HG03354 (cell line): ENCODE results near the gene EDEM3.
A peak's percentile ranks its signal among the peaks of the same experiment; 100 is the strongest.

Experiments used
- ATAC-seq: cut with Tn5 transposase; IDR thresholded peaks from one replicate; pipeline ENCODE4 v1.9.1; 2021; ENCODE audit warnings: mild to moderate bottlenecking; ENCODE audit not compliant: unreplicated experiment, poor library complexity, severe bottlenecking

The EDEM3 gene

DNA sequence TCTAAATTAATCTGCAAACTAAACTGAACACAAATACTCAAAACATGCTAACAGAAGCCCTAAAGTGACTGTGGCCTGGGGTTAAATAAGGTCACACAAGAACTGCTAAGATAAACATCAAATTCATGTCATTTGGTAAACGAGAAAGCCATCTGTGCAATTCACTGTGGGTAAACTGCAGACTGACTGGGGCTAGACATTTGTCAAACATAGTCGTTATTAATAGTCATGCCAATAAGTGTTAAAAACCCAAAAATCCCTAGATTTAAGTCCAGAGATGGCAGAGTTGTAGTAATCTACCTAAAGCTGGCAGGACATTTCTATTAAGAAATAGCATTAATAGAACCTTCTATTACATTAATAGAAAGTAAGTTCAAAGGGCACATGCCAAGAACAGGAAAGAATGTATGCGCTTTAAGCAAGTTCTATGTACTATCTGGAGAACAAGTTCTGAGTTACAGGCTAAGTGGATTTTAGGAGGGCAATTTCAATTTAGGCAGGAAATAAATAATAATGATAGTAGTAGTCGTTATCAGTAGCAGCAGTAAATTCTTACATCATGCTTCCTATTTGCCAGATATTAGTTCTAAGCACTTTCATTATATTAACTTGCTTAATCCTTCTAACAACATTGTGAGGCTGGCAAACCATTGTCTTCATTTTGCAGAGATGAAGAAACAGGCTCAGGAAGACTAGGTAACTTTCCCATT lies 8.6 kb downstream of the EDEM3 start:
- ATAC-seq = no peak

DNA sequence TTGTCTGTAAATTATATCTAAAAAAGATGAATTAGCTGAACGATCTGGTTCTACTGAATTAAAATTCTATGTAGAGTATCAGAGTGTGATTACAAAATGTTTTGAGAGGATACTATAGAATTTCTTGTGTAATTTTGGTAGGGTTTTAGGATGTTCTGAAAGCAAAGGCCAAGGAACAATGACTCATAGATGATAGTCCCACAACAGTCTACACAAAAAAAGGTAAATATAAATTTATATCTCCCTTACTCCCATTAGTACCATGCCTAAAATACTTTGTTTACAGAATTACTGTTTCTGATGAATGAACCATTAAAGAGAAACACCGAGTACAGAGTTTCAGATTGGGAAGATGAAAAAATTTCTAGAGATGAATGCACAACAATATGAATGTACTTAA lies 9.5 kb downstream of the EDEM3 start:
- ATAC-seq = no peak

DNA sequence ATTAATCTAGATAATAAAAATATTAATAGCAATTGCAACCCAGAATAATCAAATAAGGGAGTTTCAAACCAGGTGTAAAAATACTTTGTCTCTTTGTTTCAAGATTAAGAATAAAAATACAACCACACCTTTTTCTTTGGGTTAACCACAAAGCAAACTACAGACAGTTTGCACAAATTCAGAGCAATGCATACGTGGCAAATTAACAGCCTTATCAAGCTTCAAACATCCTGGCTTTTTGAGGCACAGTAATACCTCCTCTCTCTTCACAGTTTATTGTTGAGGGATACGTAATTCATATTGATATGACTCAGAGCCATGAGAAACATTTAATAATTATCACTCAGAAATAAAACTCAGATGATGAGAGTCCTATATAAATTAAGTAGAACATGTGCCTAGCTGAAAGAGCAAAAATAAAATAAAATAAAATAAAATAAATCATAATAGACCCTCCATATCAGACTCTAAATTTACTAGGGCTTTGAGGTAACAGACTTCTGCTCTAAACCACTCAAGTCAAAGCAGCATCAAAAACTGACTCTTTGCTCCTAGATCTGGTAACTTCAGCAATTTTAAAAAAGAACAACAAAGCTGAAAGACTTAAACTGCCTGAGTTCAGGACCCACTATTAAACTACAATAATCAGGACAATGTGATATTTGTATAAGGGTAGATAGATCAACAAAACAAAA lies 11.4 kb downstream of the EDEM3 start:
- ATAC-seq = peak; percentile 44

DNA sequence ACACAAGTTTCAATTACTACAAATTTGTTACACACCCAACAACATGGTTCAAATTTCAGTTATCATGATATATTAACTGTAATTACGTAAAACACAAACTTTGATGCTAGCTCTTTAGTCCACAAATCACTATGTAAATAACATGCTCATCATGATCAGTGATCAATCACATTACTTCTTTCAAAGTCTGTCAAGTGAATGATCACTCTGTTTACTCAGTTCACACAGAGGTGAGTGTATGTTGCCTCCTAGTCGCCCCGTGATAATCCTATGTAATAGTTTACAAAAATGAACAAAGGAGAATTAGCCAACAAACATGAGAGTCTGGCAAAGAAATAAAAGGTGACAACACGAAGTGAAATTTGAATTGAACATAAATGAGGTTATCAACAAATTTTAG lies 14.3 kb downstream of the EDEM3 start:
- ATAC-seq = no peak

DNA sequence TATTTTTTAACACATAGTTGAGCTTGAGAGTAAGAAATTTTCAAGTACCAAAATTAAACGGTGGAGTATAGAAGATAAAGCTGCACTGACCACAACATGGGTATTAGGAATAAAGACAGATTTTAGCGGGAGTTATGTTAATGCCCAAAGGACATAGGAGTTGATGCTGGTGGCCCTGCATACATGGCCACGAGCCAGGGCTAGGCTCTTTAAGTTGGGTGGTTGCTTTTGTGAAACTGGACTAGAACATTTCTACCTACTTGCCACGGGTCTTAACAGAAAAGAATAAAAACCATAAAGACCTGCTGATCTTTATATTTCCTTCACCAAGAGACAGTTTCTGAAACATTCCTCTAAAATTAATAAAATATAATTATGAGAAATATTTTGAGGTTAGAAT lies 14.9 kb downstream of the EDEM3 start:
- no peak for ATAC-seq

DNA sequence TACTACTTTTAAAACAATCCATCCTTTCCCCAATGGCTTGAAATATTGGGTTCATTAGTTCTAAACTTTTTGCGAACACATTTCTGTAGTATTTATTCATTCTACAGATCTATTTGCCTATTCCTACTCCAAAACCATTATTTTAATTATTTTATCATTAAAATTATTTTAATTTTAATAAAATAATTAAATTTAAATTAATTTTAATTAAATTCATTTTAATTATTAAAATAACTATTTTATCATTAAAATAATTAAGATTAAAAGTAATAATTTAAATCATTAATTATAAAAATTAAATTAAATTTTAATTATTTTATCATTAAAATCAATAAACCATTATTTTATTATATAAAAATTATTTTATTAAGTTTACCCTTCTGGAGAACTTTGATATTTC lies 15.6 kb downstream of the EDEM3 start:
- no peak for ATAC-seq

DNA sequence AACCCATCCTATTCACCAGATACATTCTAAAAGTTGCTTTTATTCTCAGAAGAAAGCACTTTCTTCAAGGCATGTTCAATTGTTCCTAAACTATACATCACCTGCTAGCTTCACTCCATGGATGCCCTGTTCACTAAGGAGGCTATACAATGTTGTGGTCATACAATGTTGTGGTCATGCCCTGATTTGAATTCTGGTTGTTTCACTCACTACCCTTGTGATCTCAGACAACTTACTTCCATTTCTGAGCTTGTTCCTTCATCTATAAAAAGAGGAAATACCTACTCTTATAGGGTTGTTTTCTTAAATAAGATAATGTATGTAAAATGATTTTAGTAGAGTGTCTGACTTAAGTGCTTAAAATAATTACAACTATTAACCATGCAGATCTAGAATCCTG lies 19.7 kb downstream of the EDEM3 start:
- peak; percentile 81 for ATAC-seq

DNA sequence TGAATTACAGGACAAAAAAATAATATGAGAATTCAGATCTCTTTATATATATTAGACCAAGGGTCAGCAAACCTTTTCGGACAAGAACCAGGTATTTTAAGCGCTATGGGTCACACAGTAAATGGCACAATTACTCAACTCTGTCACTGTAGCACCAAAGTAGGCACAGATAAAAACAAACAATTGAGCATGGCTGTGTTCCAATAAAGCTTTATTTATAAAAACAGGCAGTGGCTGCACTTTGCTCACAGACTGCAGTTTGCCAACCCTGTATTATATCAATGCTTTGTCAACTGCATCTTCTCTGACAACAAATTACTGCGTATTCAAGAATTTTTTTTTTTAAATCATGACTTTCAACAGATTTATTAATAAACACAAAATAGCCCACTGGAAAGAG lies 29.8 kb downstream of the EDEM3 start:
- no peak for ATAC-seq

DNA sequence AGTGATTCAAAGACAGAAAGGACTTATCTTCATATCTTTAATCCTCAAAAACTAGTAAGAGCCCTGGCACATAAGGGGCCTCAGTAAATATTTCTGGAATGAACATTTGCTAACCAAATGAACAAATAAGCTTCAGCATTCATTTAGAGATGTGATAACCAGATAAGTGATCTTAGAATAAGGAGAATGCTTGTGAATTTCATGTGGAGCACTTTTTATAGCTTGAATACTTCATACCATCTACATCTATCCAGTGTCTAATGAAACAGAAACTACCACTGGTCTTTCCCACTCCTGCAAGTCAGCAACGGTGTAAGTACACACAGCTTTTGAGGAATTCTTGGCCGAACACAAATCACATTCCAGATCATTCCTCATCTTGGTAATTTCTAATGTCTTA lies 38.5 kb downstream of the EDEM3 start:
- no peak for ATAC-seq

DNA sequence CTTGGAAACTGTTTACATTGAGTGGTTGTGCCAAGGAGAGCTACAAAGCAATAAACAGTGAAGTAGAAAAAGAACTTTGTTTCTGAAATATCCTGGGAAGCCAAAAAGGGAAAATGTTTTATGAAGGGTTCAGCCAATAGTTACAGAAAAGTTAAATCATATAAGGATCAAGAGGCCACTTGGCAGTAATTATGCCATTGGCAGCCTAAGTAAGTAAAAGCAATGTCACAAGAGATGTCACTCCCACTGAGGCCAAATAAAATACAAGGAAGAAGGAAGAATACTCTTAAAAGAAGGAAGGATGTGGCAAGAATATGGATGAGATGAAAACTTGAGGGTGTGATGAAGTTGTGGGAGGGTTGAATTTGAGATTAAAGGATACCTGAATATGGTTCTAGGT lies 45.2 kb downstream of the EDEM3 start:
- ATAC-seq = no peak

DNA sequence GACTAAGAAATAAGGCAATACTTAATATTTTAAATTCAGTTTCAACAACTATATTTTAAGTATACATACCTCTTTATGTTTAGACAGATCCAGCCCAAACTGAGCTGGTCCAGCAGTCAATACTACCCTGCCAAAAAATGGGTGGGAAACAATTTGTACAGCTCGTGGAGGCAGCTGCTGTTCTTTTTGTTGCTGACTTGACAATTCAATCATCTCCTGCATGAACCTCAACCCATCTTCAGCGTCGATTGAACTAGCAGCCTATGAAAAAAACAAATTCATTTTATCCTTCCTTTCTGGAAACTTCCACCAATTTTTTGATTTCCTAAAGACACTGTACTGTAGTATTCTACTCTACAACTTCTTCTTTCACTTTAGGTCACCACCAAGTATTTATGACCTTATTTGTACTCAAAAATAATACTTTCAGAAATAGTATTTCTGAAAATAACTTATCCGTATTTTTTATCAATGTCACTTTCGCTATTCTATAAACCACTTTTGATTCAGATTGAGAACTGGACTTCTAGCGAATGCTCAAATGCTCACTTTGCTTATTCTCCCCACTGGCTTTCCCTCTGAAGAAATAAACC lies 46.5 kb downstream of the EDEM3 start:
- ATAC-seq = no peak

DNA sequence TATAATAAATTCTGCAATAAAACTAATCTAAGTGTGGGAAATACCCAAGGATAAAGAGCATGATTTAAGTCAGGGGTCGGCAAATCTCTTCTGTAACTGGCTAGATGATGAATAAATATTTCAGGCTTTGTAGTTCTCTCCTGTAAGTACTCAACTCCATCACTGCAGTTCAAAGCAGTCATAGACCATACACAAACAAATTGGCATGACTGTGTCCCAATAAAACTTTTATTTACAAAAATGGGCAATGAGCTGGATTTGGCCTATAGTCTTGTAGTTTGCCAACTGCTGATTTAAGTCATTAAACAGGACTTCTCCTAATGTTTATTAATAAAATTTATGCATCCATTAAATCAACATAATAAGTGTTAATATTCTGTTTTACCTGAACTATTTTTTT lies 49.4 kb downstream of the EDEM3 start:
- no peak for ATAC-seq

DNA sequence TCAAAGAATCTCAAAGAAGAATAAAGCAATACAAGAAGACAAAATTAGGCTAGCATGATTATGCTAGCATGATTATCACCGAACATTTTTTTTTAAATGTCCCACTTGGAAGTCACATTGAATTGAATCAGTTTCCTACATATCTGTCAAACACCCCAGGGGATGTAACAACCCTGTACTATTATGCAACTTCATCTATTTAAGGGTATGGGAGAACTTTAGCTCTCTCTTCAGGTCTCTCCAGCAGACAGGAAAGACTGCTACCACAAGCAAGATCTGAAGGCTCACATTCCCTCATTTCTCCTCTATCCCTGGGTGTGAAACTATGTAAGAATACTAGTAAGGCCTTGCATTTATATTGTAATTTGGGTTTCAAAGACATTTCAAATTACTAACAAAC lies 52.8 kb downstream of the EDEM3 start:
- ATAC-seq = no peak

DNA sequence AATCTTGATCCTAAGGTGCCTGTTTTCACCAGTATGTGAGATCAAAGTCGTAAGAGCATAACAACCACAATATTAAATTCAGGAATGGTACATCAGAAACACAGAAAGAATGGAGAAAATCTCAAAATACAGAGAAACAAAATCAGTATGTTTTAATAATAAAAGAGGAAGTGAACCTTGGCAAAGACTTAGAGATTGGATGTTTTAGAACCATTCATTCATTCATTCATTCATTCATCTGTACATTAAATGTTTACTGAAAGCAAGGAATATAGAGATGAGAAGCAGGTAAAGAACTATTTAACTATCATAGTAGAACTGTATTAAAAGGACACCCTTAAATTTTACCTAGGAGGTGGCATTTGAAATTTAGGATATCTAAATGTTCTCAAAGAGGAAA lies 55.7 kb downstream of the EDEM3 start:
- no peak for ATAC-seq

DNA sequence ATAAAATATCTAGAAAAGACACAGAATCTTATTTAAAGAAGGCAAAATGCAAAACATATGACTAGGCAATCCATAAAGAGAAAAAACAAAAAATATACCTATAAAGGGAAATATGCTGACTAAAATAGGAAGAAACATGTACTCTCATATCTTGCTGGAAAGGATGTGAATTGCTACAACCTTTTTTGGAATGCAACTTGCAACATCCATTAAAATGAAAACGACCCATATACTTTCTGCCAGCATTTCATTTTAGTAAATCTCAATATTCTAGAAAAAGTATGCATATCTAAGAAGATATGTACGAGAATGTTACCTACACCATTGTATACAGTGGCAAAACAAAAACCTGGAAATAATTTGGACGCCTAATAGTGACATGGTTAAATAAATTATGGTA lies 56.6 kb downstream of the EDEM3 start:
- no peak for ATAC-seq

DNA sequence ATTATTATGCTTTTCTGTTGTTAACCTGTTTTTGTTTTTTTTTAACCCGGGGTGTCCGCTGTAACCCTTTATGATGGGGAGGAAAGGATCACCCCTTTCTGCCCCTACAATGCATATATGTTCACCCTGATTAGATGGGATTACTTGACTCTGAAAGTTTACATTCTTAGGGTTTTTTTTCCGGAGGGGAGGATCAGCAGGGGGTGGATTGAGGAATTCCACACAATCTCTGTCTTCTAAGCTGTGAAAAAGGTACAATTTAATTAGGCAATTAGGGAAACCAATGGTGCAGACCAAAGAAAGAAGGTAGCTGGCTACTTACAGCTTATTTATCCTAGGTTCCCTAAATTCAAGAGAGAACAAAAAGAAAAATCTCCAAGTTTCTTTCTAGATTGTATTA lies 58.3 kb downstream of the EDEM3 start:
- ATAC-seq = no peak

DNA sequence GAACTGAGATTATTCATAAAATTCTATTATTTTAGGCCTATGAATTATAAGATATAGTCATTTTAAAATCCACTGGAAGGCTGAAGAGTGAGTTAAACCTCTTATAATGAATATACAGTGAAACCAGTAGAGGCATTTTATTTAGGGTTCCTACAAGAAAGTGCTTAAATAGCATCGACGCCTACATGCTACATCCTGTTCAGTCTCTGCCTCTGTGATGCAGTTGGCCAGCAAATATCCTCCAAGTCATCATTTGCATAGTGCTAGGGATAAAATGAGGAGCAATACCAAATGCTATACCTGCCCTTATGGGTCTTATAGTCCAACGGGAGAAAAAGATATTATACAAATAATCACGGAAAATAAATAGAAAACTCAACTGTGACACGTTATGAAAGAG lies 59.6 kb downstream of the EDEM3 start:
- no peak for ATAC-seq

DNA sequence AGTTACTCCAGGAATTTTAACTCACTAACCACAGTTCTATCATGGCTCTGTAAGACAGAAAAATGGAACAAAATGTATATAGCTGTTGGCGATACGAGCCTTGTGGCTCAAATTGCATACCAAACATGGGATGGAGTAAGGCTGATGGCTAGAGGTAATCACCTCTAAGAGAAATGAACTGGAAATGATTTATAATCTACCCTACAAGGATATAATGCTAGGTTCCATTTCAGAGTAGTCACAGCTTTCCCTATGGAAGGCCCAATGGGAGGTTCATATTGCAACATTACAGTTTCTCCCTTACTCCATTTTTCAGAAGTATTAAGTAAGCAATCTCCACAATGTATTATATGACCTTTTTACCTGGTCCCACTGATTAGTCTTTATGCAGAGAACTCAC lies 61.6 kb downstream of the EDEM3 start:
- ATAC-seq = no peak

DNA sequence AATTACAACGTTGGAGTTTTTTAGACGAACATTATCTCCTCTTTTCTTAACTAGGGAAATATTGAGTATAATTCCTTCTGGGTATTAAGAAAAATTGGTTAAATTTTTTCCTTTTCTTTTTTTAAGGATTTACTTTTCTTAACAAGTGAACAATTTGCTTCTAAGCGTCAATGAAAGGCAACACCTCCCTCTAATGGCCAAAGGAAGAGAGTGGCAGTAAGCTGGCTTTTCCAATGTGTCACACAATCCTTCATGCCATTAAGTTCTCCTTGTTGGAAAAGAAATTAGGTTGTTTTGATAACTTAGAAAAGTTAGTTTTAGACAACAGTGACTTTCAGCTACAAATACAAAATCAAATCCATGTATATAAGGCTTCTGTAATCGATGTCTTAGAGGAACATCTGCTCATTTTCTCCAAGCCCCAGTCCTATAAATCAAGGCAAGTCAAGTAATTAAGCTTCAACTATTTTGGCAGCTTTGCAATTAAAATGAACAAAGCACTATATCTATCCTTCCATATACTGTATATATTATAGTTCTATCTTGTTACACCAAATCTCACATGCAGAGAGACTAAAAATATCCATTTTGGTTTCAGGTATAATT lies 62.8 kb downstream of the EDEM3 start:
- ATAC-seq = no peak

DNA sequence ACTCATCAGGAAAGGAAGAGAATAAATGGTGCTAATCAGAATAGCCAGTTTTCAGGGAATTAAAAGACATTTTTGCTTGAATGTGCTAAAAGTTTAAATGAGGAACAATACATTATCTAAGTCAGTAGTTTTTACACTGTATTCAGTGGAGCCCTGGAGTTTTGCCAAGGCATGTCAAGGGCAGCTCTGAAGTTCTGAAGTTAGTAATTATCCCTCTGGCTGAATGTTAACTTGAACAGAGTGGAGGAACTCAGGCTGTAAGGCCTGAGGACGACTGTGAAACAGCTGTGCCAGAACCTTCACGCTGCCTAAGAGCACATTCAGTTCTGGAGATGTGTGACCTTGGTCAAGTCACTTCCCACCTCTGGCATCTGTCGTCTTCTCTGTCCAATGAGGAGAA lies 68.1 kb downstream of the EDEM3 start:
- no peak for ATAC-seq

DNA sequence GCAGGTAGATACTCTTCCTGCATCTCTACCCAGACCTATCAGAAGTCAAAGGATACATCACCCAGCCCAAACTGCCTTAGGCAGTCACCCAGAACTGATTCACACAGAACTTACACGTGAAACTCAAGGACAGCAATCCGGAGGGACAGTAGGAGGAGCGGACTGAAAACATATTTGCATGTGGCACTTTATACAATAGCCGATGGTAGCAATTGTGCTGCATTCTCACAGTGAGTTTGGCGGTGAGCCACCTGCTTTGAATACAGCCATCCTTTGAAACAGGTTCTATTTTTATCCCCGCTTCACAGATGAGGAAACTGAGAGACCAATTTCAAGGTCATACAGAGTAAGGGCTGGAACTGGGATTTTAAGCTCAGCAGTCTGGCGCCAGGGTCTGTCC lies 69.5 kb downstream of the EDEM3 start:
- peak; percentile 54 for ATAC-seq
